GM19372 (cell line): ENCODE results near the gene MYOM3.

Experiments used
- ATAC-seq: cut with Tn5 transposase; IDR thresholded peaks from one replicate; pipeline ENCODE4 v1.9.1; 2021; ENCODE audit warnings: mild to moderate bottlenecking, low read depth, moderate library complexity; ENCODE audit not compliant: unreplicated experiment

Gene MYOM3

GRCh38 chr1:24111996-24112779 is at the start of gene MYOM3:
Gene MYOM3, minus strand, starts transcription at chr1:24112135. Its CDS starts 3,499 bp downstream, at chr1:24108636.
- no peak for ATAC-seq

- ATAC-seq, result no peak
Observed at GRCh38 chr1:24161270-24161669, 49.3 kb upstream of the MYOM3 start.

GRCh38 chr1:24159366-24159765 is 47.4 kb upstream of the MYOM3 start:
- no peak for ATAC-seq

GRCh38 chr1:24157918-24158481 is 46.1 kb upstream of the MYOM3 start:
- no peak for ATAC-seq

DNA sequence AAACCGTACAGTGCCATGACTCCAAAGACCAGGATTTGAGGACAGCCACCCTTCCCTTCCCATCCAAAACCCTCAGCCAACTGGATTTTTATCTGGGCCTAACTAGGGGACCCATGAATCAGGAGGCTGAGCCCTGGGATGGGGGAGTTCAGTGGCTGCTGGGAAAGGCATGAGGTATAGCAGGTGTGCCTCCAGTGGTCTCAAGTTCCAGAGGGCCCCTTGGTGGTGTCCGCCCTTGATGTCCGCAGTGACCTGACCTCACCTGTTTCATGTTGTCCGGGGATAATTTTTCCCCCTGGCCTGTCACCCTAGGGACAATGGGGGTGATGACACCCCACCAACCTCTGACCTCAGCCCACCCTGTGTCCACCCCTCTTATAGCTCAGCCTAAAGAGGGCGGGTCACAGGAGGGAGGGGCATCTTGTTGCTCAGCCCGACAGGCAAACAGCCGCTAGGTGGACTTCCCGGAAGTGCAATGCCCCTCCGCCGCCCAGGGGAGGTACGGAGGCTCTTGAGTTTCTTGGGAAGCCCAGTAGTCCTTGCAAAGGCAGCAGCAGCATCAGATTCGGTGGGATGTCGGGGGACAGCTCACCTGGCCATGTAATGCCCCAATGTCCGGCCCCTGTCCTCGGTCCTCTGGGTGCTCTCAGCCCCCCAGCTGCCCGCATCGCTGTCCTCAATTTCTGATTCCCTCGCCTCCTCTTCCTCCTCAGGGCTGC is 44.8 kb upstream of the MYOM3 start:
- no peak for ATAC-seq

DNA sequence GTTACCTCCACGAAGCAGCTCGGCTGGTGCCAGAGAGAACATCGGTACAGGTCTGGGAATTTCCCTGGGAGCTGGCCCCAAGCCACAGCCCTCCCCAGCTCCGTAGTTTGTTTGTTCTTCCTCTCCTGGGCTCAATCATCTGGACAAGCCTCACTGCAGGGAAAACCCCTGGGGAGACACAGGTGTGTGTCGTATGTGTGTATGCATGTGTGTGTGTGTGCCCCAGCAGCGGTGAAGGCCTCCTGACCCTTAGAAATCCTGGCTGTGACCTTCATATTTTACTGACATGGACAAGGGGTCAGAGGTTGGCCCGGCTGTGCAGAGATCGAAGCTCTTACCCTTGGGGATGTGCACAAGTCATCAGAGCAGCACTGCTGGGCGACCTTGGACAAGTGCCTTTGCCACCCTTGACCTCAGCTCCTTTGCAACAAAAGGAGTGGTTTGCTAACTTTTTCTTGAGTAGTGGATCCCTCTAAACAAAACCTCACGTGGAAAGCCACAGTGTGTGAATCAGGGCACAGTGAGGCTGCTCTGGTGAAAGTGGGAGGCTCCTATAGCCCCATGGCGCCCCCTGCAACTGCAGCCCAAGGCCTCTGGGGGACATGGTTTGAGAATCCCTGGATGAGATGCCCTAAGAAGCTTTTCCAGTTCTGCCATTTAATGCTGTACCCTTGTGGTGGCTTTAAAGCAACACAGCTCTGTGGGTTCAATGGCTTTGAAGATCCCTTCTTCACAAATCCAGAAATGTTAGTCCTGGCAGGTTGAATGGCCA is 43.3 kb upstream of the MYOM3 start:
- ATAC-seq, result no peak

DNA sequence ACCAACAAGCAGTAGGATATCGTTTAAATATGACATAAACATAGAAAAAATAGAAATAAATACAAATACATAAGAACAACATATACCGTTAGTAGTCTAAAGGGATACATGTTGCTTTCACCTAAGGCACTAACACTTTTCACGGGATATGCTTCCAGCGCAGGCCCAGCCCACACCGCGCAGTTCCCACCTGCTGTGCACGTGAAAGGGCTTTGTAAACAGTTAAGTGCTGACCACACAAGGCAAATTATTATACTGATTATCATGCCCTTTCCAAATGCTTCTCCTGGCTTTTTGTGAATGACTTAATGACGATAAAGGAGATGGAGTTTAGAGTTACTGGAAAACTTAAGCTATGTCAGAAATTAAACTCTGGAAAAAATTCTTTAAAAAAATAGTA is 42.3 kb upstream of the MYOM3 start:
- ATAC-seq, result no peak

DNA sequence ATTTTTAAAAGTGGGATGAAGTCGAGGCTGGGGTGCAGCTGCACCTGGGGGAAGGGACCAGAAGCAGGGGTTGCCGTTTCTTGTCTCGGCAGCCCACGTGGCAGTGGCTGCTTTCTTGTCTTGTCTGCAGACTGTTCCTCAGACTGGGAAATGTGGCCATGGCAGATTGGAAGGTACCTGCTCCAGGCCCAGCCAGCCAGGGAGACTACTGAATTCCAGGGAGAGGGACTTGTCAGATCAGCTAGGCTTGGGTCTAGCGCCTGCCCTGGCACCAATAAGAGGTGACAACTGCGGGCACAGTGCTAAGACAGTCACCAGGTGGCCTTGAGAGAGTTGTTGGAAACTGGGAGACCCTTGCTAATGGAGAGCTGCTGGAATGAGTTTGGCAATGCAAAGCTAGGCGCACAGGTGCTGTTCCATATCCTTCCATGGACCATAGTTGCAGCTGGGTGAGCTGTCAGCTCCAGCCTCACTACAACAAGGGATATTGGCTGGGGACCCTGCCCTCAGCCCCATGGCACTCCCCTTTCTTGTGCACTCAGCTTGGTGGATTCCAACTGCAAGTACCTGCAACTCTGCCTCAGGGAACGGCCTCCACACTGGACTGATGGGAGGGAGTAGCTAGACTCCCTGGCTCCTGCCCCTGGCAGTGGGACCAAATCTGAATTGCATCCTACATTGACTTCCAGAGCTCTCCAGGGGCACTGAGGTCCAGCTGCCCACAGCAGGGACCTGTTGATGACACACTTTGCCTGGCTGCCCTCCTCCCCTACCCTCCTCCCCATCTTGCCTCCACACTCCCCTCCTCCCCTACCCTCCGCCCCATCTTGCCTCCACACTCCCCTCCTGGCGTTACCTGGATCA is 40.9 kb upstream of the MYOM3 start:
- no peak for ATAC-seq

DNA sequence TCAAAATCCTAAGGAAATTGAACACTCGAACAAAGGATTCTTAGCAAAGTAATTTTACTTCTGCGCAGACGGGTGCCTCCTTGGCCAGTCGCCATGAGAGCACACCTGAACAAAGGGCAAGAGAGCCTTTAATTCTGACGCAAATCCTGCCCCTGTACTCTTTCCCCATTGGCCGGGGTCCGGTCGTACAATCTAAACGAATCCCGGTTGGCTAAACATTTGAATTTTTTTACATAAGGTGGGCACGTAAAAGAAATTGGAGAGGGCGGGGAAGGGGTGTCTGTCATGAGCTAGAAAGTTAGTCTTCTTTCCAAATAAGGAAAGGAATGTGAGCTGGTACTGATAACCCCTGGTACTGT is 39.2 kb upstream of the MYOM3 start:
- ATAC-seq, result no peak

DNA sequence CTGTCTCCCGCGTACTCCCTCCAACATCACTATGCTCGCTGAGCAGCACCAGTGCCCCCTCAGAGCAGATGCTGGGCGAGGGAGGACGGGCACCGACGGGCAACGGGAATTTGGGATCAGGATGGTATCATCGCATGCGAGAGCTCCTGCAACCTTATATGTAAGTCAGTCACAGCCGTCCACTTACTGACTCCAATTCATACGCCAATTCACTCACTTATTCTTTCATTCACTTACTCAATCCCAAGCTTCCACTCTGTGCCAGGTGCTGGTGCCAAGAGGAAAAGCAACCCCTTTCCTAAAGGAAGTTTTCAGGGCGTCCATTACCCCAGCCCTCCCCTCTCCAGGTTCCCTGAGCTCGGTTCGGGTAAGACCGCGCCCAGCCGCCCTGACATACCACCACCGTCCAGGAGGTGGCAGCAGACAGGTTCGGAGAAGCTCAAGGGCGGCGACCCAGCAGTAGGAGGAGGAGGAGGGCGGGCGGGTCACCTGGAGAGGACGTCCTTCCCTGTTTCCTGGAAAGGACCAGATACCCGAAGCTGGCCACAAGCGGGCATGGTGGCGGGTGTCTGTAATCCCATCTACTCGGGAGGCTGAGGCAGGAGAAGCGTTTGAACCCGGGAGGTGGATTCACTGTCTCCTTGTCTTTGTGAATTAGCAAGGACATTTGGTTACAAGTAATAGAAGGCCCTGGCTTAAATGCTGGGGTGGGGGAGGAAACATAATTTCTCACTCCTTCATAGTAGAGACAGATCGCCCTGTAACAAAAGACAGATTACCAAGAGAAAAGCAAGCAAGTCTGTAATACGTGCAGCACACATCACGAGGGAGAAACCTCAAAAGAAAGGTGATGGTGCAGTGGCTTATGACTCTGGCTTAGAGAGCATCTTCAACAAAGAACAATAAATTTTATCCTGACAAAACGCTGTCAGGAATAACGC is 38.6 kb upstream of the MYOM3 start:
- peak; percentile 62 for ATAC-seq

- no peak for ATAC-seq
Observed at GRCh38 chr1:24149866-24150233, 37.9 kb upstream of the MYOM3 start.

DNA sequence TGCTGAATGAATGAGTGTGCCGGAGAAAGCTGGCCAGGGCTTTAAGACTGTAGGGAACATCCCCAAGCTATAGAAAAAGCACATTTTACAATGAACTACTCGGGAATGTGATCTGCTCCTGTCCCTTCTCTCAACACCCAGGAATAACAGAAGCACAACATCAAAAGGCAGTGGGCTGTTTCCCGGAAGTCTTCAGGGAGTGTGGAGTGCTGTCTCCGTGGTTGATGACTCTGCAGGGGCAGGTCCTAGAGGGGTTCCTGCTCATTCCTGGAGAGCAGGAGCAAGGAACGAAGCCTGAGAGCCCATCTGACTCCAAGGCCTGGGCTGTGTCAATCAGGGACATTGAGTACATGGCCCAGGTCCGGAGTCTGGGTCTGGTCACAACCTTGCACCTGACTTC is 35.9 kb upstream of the MYOM3 start:
- ATAC-seq, result no peak

DNA sequence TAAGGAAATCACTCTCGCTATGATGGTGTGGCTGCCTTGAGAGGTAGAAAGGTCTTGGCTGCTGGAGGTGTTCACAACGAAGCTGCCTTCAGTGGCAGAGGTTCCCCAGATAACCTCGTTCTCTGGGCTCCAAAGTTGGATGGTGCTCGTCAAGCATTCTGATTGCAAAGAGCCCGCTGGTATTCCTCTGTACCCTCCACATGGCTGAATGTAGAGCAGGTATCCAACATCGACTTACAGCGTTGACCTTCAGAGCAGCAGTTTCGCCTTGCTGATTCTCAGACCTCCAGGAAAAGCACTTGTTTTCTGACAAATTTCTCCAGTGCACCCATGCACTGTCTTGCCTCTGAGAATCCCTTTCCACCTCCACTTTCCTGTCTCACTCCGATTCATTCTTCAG is 35.3 kb upstream of the MYOM3 start:
- no peak for ATAC-seq

- ATAC-seq, result no peak
Observed at GRCh38 chr1:24142546-24143534, 30.9 kb upstream of the MYOM3 start, which contains the start of gene IL22RA1. Gene IL22RA1, minus strand, starts transcription at chr1:24143140. Its CDS starts 58 bp downstream, at chr1:24143082.

GRCh38 chr1:24141311-24141997 is 29.5 kb upstream of the MYOM3 start:
- ATAC-seq, result no peak

- no peak for ATAC-seq
Observed at GRCh38 chr1:24140741-24141181, 28.8 kb upstream of the MYOM3 start.

GRCh38 chr1:24139841-24140425 is 28.0 kb upstream of the MYOM3 start:
- ATAC-seq, result no peak
